AG04450 (cell line): Measurements from ENCODE around the gene CCL2. TPM values are rescaled to one million over a fixed set of nuclear protein-coding genes. Genes with fewer than 3 reads are reported as not detected.

Source experiments
- CTCF ChIA-PET: fragments of 300-600, 350-600 bp; formaldehyde crosslinking; extraction: SDS; loops from one replicate; lab custom pipeline; 2022; ENCODE audit warnings: antibody characterized with exemption, inconsistent platforms; lab: Charles Lee
- POLR2A ChIA-PET: fragments of 350-600 bp; formaldehyde crosslinking; extraction: SDS; loops from one replicate; lab custom pipeline; 2021; ENCODE audit warnings: antibody characterized with exemption, inconsistent platforms; lab: Yijun Ruan, JAX
- DNase-seq: peaks from one replicate; pipeline ENCODE4 v3.0.0-alpha.2; 2011; ENCODE audit warnings: low read depth, low spot score
- H3K27ac ChIP-seq: one replicate; pipeline ENCODE4 v1.5.1; 2012; ENCODE audit warnings: low read depth, low read length, control low read depth
- H3K27me3 ChIP-seq: one replicate; pipeline ENCODE4 v1.6.0; 2012; ENCODE audit warnings: low read length; ENCODE audit not compliant: control insufficient read depth, insufficient read depth
- H3K4me3 ChIP-seq: 2 replicates; pipeline ENCODE4 v1.5.1; 2011; ENCODE audit warnings: mild to moderate bottlenecking, low read depth, low read length, control low read depth
- H3K9me3 ChIP-seq: 2 replicates; pipeline ENCODE4 v1.5.1; 2012; ENCODE audit warnings: low read length; ENCODE audit not compliant: control insufficient read depth, insufficient read depth
- CTCF ChIP-seq: IDR thresholded peaks from 2 replicates; pipeline ENCODE4 v1.5.1; 2011; ENCODE audit warnings: low read depth, low read length, control low read depth, inconsistent platforms
- polyA plus RNA-seq: library from polyadenylated mRNA; depleted of rRNA; stranded (reverse); fragments of >200 nt; gene quantifications from 2 replicates; pipeline ENCODE4 v1.2.3, GENCODE V29; 2011

The CCL2 gene
- polyA plus RNA-seq, 1 experiment: 119 TPM

- H3K9me3 ChIP-seq: no peaks in the 10 kb centered on the region
- TF ChIP-seq CTCF: no peak
- DNase-seq: no peak
- no peaks in the 10 kb centered on the region for H3K27me3 ChIP-seq
- CTCF ChIA-PET: interaction anchor here (0.5 to 3.5 kb wide), 2 partner anchors 43 to 118 kb away, joined by 3 to 24 read pairs; no protein-coding TSS in a partner anchor
- POLR2A ChIA-PET: no interaction called here
- H3K27ac ChIP-seq: no peak overlapping the region
- H3K4me3 ChIP-seq: no peak overlapping the region
Measured at GRCh38 chr17:34243364-34244320, 11.4 kb upstream of the CCL2 start.

- Histone ChIP-seq H3K27ac (no peak overlapping the region), H3K27me3 (no peaks in the 10 kb centered on the region), H3K4me3 (no peak overlapping the region), H3K9me3 (no peaks in the 10 kb centered on the region)
- no peak for TF ChIP-seq CTCF
- POLR2A ChIA-PET: no interaction called here
- CTCF ChIA-PET: interaction anchor here (1.4 to 1.5 kb wide), 2 partner anchors 45 to 116 kb away, joined by 5 read pairs; no protein-coding TSS in a partner anchor
- DNase-seq: no peak
Measured at GRCh38 chr17:34245351-34245905, 9.7 kb upstream of the CCL2 start.

GRCh38 chr17:34246446-34246845 lies 8.6 kb upstream of the CCL2 start:
- H3K4me3 ChIP-seq: no peak overlapping the region
- DNase-seq: no peak
- no peak overlapping the region for H3K27ac ChIP-seq
- ChIA-PET CTCF (interaction anchor here (1.4 to 1.5 kb wide), 2 partner anchors 46 to 115 kb away, joined by 5 read pairs; no protein-coding TSS in a partner anchor), POLR2A (no interaction called here)
- H3K27me3 ChIP-seq: no peaks in the 10 kb centered on the region
- no peaks in the 10 kb centered on the region for H3K9me3 ChIP-seq
- TF ChIP-seq CTCF: no peak

GRCh38 chr17:34246881-34247280 lies 8.2 kb upstream of the CCL2 start:
- POLR2A ChIA-PET: no interaction called here
- Histone ChIP-seq H3K27ac (no peak overlapping the region), H3K4me3 (no peak overlapping the region), H3K27me3 (no peaks in the 10 kb centered on the region), H3K9me3 (no peaks in the 10 kb centered on the region)
- TF ChIP-seq CTCF: no peak
- CTCF ChIA-PET: interaction anchor here (1.4 to 1.5 kb wide), 2 partner anchors 47 to 115 kb away, joined by 5 read pairs; no protein-coding TSS in a partner anchor
- DNase-seq: no peak
